GM23338 (cell line): Measurements from ENCODE around the gene SLC40A1.

Experiments
- NANOG ChIP-seq: IDR thresholded peaks from 2 replicates; pipeline ENCODE4 v1.6.1; 2016; ENCODE audit warnings: antibody characterized with exemption, borderline replicate concordance
- TF ChIP-seq, protein P1 (sequence below): IDR thresholded peaks from 2 replicates; pipeline ENCODE4 v1.6.1; 2016; ENCODE audit warnings: antibody characterized with exemption

DNA sequence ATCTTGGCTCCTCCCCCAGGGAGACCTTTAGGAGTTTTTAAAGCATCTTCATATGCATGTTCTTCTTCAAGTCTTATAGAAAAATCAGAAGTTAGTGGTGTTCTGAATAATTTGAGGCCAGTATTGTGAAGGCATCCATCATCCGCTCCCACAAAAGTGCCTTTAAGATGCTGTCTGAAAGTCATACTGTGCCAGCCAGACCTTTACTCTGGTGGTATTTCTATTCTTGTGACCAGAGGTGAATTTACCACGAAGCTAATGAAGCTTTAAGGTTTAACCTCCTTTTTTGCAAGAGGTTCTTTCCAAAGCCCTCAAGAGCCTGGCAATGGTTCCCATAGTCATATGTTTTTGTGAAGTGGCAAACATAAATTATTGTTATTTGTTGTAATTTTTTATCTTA is 54.3 kb downstream of the SLC40A1 start:
- TF ChIP-seq NANOG = no peak
- TF ChIP-seq, protein P1, sequence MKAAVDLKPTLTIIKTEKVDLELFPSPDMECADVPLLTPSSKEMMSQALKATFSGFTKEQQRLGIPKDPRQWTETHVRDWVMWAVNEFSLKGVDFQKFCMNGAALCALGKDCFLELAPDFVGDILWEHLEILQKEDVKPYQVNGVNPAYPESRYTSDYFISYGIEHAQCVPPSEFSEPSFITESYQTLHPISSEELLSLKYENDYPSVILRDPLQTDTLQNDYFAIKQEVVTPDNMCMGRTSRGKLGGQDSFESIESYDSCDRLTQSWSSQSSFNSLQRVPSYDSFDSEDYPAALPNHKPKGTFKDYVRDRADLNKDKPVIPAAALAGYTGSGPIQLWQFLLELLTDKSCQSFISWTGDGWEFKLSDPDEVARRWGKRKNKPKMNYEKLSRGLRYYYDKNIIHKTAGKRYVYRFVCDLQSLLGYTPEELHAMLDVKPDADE = no peak
